Frontal cortex (tissue), 4 donors: ENCODE measurements around the gene KBTBD4. TPM values are rescaled to one million over a fixed set of nuclear protein-coding genes. Genes with fewer than 3 reads are reported as not detected.

ENCODE experiments used
- DNase-seq, 2 donors: peaks; one replicate each; pipeline ENCODE4 v3.0.0; 2012; ENCODE audit warnings: low spot score in 2 of 2
- FAIRE-seq: peaks from 2 replicates; lab custom pipeline; 2012; peaks lifted over from hg19 to GRCh38; lab: Jason Lieb, UNC
- total RNA-seq: library from RNA; depleted of rRNA; stranded (reverse); fragments of >200 nt; gene quantifications from one replicate; pipeline ENCODE4 v1.2.3, GENCODE V29; 2014
- donor health status: control.
- donor health status: control.
- donor health status: control.

KBTBD4 gene
- total RNA-seq, result 42.8 TPM

DNA sequence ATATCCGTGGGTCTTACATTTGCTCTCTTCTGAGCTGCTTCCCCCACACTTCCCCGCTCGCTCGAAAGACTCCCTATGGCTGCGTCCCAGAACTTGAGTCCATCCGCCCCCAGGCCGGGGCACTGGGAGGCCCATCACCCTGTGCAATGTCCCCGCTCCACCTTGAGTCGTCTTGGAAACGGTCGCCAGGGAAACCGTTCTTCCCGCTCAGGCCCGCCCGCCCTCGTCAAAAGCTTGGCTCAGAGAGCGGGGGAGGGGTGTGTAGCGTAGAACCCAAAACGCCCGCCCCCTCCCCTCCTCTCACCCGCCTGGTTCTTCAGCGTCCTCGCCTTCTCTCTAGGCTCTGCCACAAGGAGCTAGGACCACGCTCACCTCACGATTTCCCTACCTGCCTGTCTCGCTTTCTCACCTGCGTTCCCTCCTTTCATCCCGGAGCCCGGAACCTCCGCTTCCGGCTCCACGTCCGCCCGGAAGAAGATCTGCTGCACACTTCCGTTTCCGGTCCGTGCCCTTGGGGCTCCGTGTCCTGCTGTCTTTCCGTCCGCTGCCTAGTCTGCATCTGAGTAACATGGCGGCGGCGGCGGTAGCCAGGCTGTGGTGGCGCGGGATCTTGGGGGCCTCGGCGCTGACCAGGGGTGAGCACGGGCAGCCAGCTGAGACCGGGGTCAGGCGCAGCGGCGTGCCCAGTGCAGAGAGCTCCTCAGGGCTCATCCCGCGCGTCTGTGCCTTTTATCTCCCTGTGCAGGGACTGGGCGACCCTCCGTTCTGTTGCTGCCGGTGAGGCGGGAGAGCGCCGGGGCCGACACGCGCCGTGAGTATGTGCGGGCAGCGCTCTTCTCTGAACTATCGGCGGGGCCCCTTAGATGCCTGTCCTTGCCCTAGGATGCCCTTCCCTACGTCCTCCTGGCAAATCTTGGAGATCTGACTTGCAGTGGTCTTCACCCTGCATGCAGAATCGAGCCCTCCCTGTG, at the start of gene KBTBD4, which contains the start of gene NDUFS3:
Gene KBTBD4, minus strand, starts transcription at position 447 of the 971 bp plus-strand sequence. Its CDS starts 19 bp downstream, at position 428.
Gene NDUFS3, plus strand, starts transcription at position 551 of the 971 bp plus-strand sequence. Its CDS starts 18 bp downstream, at position 569.
- DNase-seq, result peak; percentile 87 to 90
- no peak for FAIRE-seq

DNA sequence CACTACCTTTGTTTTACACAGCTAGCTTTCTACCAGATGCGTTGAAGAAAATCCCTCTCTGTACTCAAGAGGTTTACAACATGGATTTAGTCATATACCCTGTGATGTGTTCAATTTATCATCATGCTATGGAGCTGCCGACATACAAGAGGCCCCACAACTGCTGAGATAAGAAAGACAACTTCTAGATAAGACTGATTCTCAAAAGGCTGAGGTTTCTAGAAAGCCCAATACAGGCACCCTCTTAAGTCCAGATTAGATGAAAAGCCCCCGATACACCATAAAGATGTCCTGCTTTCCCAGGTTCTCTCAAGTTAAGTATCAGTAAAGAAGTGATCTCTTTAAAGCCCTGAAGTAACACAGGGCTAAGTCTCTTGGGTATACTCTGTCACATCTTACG, 49.3 kb upstream of the KBTBD4 start:
- DNase-seq (no peak), FAIRE-seq (no peak)

DNA sequence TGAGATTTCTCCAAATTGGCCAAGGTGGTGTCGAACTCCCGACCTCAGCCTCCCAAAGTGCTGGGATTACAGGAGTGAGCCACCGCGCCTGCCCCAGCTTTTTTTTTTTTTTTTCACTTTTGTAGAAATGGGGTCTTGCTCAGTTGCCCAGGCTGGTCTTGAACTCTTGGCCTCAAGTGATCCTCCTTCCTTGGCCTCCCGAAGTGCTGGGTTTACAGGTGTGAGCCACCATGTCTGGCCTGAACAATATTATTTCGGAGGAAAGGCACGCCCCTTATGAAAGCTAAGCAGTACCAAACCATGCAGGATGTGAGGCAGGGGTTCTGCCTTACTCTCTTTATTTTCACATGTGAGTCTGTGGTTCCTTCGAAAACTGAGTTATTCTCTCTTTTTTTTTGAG, 47.5 kb upstream of the KBTBD4 start:
- FAIRE-seq, result no peak

DNA sequence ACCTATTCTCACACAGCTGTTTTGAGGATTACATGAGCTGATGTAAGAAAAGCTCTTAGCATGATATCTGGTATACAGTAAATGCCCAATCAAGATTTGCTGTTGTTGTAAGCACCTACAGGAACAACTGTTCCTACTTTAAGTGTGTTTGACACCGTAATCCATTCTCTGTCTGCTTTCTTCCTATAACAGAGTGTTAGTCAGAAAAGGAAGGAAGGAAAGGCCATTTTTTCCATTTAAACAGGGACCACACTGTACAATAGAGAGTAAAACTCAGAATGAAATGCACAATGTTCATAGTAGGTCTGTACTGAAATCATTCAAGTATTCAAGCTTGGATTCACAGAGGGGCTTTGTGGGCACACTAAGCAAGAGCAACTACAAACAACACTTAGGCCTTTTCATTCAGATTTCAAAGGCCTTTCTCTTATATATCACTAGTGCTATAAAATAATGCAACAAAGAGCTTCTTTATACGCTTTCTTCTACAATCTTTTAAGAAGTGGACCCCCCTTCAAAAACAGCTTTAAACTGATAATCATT, 42.1 kb upstream of the KBTBD4 start:
- FAIRE-seq, result no peak
- no peak for DNase-seq

More for the DNA sequence above, 47.5 kb upstream of the KBTBD4 start:
- no peak for DNase-seq

DNA sequence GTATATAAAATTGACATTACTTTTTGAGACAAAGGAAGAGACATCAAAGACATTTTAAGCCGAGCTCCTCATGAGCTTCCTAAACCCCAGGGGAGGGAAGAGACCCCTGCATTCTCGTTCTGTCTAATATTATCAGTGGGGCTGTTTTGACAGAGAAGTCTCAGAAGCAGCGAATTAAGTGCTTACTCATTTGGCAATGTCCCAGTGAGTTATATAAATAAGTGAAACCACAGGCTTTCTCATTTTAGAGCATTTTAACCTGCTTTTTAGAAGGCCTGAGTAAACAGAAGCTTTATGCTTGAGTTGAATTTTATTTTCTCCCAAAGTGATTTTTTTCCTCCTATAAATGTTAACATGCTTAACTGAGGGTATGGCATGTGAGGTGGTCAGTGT, 38.6 kb upstream of the KBTBD4 start:
- no peak for FAIRE-seq
- DNase-seq, result no peak

DNA sequence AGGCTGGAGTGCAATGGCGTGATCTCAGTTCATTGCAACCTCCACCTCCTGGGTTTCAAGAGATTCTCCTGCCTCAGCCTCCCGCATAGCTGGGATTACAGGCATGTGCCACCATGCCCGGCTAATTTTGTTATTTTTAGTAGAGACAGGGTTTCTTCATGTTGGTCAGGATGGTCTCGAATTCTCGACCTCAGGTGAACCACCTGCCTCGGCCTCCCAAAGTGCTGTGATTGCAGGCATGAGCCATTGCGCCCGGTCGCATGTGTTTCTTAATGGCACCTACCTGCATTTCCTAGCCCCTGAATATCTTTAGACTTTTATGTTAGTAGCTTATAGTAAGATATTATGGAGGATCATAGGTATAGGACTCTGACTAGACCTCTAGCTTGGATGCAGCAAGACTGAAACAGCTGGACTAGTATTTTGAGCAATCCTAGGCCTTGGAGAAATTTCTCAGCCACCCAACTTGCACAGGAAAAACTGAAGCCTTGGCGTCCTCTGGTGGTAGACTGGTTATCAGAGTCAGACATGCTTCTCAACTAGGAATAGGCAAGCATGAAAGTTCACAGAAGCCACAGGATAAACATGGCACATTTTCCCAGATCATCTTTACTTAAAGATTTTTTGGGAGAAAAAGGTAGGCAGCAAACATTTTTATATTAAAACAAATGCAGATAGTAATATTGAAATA, 38.1 kb upstream of the KBTBD4 start:
- no peak for FAIRE-seq
- DNase-seq, result peak in 1 of 2 donors; percentile 47

DNA sequence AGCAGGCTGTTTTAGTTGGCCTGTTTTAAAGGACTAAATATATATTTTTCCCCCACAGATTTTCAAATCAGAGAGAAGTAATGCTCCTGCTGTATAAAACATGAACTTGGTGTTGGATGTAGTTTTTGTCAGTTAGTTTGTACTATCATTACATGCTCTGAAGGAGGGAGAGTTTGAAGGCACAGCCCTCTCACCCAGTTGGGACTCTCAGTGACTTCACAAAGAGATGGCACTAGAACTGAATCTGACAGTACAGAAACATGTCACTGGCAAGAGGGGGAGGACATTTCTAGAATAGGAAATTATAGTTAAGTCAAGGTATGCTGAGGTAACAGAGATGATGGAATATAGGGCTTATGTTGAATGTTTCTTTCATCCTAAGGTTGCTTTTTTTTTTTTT, 36.5 kb upstream of the KBTBD4 start:
- DNase-seq, result no peak
- FAIRE-seq, result no peak

DNA sequence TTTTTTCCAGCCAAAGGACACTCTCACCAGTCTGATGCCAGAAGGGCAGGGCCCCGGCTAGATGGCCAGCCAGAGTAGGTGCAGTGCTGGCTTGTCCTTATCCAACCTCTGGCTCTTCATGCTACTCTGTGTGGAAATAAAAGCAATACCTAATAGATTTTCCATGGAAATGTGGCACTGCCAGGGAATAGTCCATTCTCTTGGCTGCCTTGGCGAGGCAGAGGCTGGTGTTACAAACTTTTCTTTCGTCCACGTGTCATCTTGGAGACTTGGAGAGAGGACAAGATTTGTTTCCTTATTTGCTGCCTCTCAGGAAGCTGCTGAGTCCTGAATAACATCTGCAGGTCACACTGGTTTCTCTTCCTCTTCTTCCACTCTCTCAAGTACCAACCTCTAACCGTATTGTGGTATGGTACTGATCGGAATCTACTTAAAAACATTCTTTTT, 32.6 kb upstream of the KBTBD4 start:
- peak in 1 of 2 donors; percentile 14 for DNase-seq
- no peak for FAIRE-seq

DNA sequence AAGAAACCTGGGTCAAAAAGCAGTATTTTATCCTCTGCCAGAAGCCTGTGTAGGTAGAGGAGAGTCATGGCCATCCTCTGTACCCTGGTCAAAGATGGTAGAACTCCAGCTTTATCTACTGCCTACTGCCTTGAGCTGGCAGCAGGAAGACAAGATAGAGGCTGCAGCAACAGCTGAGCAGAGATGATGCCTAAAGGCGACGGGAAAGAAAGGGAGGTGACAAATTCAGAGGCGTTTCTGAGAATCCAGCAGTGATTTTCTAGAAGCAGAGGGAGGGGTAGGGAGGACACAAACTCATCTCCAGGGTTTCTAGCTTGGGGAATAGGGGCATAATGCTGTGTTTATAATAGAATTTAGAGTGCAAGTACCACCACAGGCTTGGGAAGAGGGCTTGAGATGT, 30.9 kb upstream of the KBTBD4 start:
- no peak for DNase-seq
- no peak for FAIRE-seq

DNA sequence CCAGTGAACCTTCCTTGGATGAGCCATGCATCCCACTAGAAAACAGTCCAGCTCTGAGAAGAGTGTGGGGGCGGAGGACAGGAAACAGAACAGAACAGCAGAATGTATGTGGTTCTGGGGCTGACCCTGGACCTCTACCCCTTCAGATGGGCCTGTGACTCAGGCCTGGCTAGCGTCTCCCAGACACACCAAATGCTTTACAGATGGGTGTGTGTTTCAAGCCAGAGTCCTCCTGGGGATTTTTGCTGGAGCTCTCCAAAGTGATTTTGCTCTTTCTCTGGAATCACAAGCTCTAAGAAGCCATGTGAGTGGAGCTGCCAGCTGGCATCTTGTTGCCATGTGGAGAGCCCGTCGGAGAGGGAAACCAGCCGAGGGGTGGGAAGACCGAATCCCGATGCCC, 28.6 kb upstream of the KBTBD4 start:
- DNase-seq (peak in 1 of 2 donors; percentile 19), FAIRE-seq (no peak)

DNA sequence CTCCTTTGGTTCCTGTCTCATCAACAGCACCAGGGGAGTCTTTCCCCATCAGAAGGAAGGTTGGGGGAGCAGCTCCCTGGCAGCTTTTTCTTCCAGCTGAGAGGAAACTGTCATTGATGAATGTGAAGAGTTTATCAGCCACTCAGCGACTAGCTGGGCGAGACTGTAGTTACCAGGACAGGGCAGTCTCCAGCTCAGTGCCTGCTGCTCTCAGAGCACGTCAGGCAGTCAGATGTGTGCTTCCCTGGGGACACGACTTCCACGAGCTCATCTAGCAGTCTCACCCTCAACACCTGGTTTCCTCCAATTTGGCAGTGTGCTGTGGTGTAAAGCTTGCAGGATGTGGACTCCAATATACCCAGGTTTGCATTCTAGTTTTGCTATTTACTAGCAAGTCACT, 28.0 kb upstream of the KBTBD4 start:
- FAIRE-seq (no peak), DNase-seq (no peak)

DNA sequence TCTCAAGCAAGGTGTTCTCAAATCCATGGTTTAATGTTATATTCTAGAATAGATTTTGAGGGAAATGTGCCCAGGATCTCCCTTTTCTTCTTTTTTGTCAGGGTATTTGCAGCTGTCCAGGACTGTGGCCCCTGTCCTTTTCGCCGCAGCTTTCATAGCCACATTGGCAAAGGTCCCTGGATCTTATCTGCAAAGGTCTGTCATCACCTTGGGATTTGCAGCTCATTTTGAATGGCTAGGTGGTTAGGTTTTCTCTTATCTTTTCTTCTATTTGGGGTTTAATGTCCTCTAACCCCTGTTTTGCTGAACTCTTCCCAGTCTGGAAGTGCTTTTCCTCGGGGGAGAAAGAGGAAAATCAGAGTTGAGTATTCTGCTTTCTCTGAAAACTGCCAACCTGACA, 27.2 kb upstream of the KBTBD4 start:
- DNase-seq (no peak), FAIRE-seq (no peak)

DNA sequence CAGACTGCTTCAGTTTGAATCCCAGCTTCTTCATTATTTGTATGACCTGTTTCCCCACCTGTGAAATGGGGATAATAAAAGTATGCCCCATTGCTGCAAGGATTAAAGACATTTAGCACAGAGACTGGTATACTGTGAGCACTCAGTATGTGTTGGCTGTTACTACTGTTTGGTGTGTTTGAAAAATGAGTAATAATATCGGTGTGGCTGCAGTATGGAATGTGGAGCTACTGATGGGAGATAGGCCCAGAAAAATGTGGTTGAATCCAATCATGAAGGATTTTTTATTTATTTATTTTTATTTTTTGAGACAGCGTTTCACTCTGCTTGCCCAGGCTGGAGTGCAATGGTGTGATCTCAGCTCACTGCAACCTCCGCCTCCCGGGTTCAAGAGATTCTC, 24.5 kb upstream of the KBTBD4 start:
- DNase-seq (no peak), FAIRE-seq (no peak)

DNA sequence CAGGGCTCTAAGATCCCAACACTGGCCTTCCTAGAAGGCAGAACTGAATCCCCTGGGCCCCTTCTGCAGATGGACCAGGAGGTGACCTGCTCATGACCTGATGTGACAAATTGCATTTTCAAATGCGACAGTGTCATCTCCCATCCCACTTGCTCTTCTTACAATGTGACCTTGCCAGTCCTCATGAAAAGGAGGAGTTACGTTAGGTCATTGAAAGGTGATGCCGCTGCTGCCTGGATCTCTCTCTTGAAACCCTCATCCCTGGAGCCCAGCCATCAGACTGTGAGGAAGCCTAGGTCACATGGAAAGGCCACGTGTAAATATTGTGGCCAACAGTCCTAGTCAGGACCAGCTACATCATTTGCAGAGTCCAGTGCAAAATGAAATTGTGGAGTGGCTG, 21.1 kb upstream of the KBTBD4 start:
- DNase-seq, result no peak
- no peak for FAIRE-seq

DNA sequence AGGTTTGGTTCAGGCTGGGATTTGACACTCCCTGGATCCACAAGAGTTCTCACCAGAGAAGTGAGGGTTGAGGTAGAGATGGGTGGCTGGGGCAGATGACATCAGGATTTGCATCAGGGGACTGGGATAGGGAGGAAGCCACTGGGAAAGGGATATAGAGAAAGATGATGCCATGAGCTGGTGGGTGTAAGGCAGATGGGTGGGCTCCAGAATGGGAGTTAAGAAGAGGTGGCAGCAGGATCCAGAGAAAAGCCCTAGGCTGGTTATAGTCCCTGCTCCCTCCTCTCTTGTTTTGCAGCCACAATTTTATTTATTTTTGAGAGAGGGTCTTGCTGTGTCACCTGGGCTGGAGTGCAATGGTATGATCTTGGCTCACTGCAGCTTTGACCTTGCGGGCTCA, 17.2 kb upstream of the KBTBD4 start:
- DNase-seq, result no peak

DNA sequence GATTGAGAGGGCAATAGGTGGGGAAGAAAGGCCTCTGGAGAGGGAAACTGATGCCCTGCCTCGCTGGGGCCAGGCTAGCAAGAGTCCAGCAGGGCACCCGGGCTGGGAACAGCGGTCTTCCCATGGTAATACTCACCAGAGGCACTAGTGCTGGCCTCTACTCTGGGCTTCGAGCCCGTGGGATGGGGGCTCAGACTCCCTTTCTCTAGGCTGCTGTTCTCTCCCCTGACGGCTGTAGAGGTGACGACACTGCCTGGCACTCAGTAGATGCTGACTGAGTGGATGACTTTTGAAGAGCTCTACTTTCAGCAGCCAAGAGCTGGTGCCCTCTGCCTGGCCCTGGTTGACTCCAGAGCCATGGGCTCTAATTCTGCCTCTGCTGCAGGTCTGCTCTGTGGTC, 16.3 kb upstream of the KBTBD4 start:
- DNase-seq, result no peak
- no peak for FAIRE-seq

More for the DNA sequence above, 17.2 kb upstream of the KBTBD4 start:
- FAIRE-seq, result no peak

DNA sequence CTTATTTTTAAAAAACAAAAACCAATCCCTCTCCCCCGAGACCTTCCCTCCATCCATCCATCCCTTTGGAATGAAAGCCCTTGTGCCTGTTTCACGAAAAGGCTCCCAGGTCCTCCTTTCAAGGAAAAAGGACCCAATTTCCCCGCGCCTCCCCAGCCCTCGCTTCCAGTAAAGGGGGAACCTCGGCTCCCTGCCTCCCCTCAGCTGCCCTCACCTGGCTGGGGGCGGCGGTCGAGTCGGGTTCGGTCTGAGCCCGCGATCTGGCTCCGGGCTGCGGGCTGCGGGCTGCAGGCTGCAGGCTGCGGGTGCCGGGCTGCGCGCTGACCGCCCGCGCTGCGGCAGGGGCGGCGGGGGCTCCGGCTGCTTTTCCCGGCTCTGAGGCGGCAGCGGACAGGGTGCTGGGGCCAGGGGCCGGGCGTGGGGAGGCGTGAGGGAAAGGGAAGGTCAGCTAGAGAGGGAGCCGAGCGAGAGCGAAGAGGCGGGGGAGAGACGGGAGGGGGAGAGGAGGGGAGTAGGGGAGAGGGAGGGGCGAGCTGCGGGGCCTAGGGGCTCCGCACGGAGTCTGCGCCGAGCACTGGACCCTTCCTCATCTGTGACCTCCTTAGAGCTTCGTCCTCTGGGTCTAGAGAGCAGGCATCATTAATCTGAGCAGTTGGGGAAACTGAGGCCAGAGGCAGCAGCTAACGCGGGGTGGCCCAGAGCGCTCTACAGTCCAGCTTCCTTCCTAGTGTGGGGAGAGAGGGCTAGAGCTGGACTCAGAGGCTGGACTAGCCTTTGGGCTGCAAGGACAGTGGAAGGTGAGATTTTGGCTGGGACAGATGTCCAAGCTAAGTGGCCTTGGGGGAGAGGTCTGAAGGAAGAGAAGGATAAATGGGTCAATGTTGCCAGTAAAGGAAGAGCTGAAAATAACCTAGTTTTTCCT, 15.4 kb upstream of the KBTBD4 start, which contains the start of gene C1QTNF4:
Gene C1QTNF4, minus strand, starts transcription at position 478 of the 922 bp plus-strand sequence. CDS start 3,601 bp downstream, outside the sequence.
- no peak for DNase-seq

DNA sequence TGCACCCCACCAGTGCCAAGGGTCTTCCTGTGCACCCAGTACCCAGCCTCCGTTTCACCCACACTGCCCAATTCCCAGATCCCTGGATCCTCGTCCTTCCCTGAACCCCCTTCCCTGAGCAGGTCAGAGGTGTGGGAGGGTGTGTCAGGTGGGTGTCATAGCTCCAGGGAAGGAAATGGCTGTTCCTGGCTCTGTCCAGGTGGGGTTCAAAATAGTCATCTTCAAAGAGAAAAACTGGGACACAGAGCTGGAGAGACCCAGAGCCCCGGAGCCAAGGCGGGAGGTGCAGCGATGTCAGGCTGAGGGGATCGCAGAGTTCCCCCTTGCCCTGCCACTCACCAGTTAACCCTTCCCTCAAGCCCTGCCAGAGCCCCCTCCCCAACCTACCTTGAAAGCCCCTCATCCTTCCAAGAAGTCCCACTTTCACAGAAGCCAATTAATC, 14.7 kb upstream of the KBTBD4 start:
- no peak for DNase-seq
- no peak for FAIRE-seq

More for the DNA sequence above, 15.4 kb upstream of the KBTBD4 start, which contains the start of gene C1QTNF4:
- FAIRE-seq, result no peak

DNA sequence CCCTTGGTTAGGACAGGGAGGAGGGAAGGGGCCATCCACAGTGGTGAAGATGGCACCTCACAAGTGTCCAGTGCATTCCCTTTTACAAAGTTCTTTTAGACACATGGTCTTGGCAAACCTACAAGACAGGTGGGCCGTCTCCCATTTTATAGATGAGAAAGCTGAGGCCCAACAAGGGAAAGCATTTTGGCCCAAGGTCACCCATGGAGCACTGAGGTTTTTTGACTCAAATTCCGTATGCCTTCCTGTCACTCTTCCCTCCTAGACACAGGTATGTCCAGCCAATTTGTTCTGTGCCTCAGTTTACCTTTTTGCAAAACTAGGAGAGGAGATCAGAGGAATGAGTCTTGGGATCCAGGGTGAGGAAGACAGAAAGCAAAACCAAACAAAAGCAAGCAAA, 14.2 kb upstream of the KBTBD4 start:
- FAIRE-seq, result no peak
- DNase-seq, result no peak
